Ovary (tissue), 9 donors: ENCODE measurements around the gene RETREG3. TPM values are rescaled to one million over a fixed set of nuclear protein-coding genes. Genes with fewer than 3 reads are reported as not detected.

Experiments used
- DNase-seq, 5 donors: peaks; one replicate each; pipeline ENCODE4 v3.0.0-alpha.2; 2019 to 2020
- H3K27ac ChIP-seq, 2 donors: fragments of 200-600 bp; one replicate each; pipeline versions ENCODE4 v1.5.1 to v1.8.0; 2019 to 2022
- H3K27me3 ChIP-seq: fragments of 200-600 bp; one replicate; pipeline ENCODE4 v1.8.0; 2022
- H3K36me3 ChIP-seq: fragments of 200-600 bp; sonication (generic); one replicate; pipeline ENCODE4 v1.5.1; 2019
- H3K4me1 ChIP-seq: one replicate; pipeline ENCODE4 v1.8.1; 2013; ENCODE audit warnings: mild to moderate bottlenecking, moderate library complexity; ENCODE audit not compliant: insufficient read depth
- H3K4me3 ChIP-seq: fragments of 200-600 bp; sonication (generic); one replicate; pipeline ENCODE4 v1.5.1; 2017
- H3K9me3 ChIP-seq, 2 donors: fragments of 200-600 bp in 1 of 2; sonication (generic) in 1 of 2; one replicate each; pipeline versions ENCODE4 v1.5.1 to v1.8.1; 2013 to 2019; ENCODE audit warnings: mild to moderate bottlenecking in 1 of 2, moderate library complexity in 1 of 2
- EP300 ChIP-seq: sonication (generic); formaldehyde crosslinking; IDR thresholded peaks from one replicate; pipeline ENCODE4 v1.6.1; 2017; ENCODE audit warnings: antibody characterized with exemption
- POLR2A ChIP-seq: fragments of 450-650 bp; IDR thresholded peaks from one replicate; pipeline ENCODE4 v1.6.1; 2017; ENCODE audit warnings: antibody characterized with exemption, mild to moderate bottlenecking, moderate library complexity
- WGBS, 3 donors: extraction: QIAGEN DNeasy Blood & Tissue Kit in 1 of 3; methylation state at CpG; one replicate each; pipeline versions ENCODE4 v1.1.5 to v1.1.7; 2013 to 2017; 5-methylcytosine and 5-hydroxymethylcytosine counted together
- intact Hi-C, 4 donors: fragments of 100-400 bp; cut with DNase I; formaldehyde crosslinking; loops; one replicate each; pipeline versions ENCODE4 v1.11.0 to v1.15.1; 2022 to 2023
- polyA plus RNA-seq, 2 donors: library from polyadenylated mRNA; stranded (reverse); fragments of 200-250 nt in 1 of 2; fragments of 350-450 nt in 1 of 2; fragmentation: Illumina TruSeq in 1 of 2; extraction: RNeasy Lipid Tissue Mini Kit (QIAGEN cat#74804) in 1 of 2; gene quantifications; one replicate each; pipeline ENCODE4 v1.2.3, GENCODE V29; 2013 to 2014
- total RNA-seq, 7 donors: library from RNA; depleted of rRNA in 2 of 7; stranded (reverse); fragments of >200 nt in 2 of 7; fragmentation: NEBNext Ultra II Directional in 3 of 7; extraction: Animal tissue kit (Norgen Biotek cat#: 25700) in 3 of 7; gene quantifications; one replicate each; pipeline versions ENCODE4 v1.1.0 to v1.2.4, GENCODE V29; 2016 to 2023
- TF ChIP-seq, protein P1 (sequence below), 3 donors: fragments of 450-650 bp in 2 of 3; fragments of 200-600 bp in 1 of 3; IDR thresholded peaks; one replicate each; pipeline versions ENCODE4 v1.5.1 to v1.8.0; 2016 to 2022; ENCODE audit warnings: antibody characterized with exemption in 3 of 3, mild to moderate bottlenecking in 1 of 3
- donor health status: DM: no; HTN: no; CAD: no; lungs with moderate emphysema.
- donor health status: DM: no; HTN: no; CAD: no.
- donor health status: Bipolar disorder and iron deficiency.
- donor health status: DM: yes; HTN: yes; CAD: no.
- donor health status: DM: no; HTN: no; CAD: no.
- donor health status: DM: yes; HTN: yes; CAD: no.

RETREG3 gene
- total and polyA plus RNA-seq, 9 donors = 25.8 to 63.0 (median 46.4) TPM

DNA sequence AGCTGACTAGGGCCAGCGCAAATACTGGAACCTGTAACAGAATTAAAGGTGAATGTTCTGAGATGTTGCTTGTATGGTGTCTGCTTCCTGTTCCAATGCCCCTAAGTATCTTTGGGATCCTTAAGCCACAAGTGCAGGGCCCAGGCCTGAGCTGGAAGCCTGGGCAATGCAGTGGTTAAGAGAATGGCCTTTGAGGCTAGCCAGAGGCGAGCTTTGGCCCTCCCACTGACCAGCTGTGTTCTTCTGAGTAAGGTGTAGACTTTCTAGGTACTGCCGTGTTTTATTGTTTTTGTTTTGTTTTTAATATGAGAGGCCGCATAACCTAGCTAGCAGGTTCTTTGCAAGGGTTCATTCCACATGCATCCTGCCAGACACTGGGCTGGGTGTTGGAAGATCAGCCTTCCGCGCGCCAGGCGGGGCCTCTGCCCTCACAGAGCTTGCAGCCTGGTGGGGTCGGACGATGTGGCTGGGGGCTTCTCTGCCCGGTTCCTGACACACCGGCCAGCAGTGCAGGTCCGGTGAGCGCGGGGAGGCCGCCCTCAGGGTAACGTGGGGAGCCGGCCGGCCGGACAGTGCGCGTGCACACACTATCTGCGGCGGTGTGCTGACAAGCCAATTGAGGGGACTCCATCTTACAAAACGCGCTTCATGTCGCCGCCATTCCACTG, 42.8 kb downstream of the RETREG3 start:
- Histone ChIP-seq H3K4me3 (peak overlapping the region; percentile 84), H3K27ac (peak overlapping the region; percentile 65 to 80)
- WGBS, 3 donors = 15 to 24% (median 23%) methylated on average over 24 to 28 of the region's 28 CpGs

DNA sequence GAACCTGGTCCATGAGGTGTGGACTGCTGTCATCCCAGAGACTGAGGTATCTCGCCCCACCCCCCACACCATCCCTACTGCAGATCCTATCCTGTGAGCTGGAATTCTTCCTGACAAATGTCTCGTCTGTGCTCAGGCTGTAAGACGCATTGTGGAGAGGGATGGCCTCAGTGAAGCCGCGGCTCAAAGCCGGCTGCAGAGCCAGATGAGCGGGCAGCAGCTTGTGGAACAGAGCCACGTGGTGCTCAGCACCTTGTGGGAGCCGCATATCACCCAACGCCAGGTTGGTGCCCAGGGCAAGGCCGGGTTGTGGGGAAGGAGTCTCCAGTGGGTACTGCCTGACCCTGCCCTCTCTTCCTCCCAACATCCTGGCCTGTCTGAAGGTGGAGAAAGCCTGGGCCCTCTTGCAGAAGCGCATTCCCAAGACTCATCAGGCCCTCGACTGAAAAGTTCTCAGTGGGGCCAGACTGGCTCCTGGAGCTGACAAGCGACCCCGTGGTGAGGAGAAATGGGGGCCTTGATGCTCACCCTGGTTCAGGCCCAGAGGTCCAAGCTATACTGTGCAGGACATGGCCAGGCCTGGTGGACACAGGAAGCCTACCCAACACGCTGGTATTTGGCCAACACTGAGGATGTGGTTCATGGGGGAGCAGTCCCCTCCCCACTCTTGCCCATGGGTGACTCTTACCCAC, 43.5 kb downstream of the RETREG3 start:
- WGBS, 3 donors = 87 to 94% (median 89%) methylated on average over 16 of the region's 16 CpGs
- H3K4me1 ChIP-seq = peaks cover 19% of the 10 kb centered on the region
- peak in 1 of 5 donors; percentile 38 for DNase-seq
- TF ChIP-seq EP300 (no peak), POLR2A (no peak)
- TF ChIP-seq, protein P1, sequence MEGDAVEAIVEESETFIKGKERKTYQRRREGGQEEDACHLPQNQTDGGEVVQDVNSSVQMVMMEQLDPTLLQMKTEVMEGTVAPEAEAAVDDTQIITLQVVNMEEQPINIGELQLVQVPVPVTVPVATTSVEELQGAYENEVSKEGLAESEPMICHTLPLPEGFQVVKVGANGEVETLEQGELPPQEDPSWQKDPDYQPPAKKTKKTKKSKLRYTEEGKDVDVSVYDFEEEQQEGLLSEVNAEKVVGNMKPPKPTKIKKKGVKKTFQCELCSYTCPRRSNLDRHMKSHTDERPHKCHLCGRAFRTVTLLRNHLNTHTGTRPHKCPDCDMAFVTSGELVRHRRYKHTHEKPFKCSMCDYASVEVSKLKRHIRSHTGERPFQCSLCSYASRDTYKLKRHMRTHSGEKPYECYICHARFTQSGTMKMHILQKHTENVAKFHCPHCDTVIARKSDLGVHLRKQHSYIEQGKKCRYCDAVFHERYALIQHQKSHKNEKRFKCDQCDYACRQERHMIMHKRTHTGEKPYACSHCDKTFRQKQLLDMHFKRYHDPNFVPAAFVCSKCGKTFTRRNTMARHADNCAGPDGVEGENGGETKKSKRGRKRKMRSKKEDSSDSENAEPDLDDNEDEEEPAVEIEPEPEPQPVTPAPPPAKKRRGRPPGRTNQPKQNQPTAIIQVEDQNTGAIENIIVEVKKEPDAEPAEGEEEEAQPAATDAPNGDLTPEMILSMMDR (IDR thresholded peaks at IDR 0.05) = no peak
- H3K27ac ChIP-seq = peak overlapping the region in 1 of 2 donors; percentile 80
- no peaks in the 10 kb centered on the region for H3K9me3 ChIP-seq
- intact Hi-C loops = no loop called here
- no peaks in the 10 kb centered on the region for H3K36me3 ChIP-seq
- H3K27me3 ChIP-seq = no peaks in the 10 kb centered on the region
- H3K4me3 ChIP-seq = no peak overlapping the region

More for the DNA sequence above, 42.8 kb downstream of the RETREG3 start:
- no peaks in the 10 kb centered on the region for H3K36me3 ChIP-seq
- peaks cover 19% of the 10 kb centered on the region for H3K4me1 ChIP-seq
- H3K27me3 ChIP-seq = no peaks in the 10 kb centered on the region
- DNase-seq = no peak
- intact Hi-C loops = no loop called here
- TF ChIP-seq POLR2A (no peak), EP300 (no peak)
- TF ChIP-seq, protein P1 (IDR thresholded peaks at IDR 0.05) = no peak
- H3K9me3 ChIP-seq = no peaks in the 10 kb centered on the region

DNA sequence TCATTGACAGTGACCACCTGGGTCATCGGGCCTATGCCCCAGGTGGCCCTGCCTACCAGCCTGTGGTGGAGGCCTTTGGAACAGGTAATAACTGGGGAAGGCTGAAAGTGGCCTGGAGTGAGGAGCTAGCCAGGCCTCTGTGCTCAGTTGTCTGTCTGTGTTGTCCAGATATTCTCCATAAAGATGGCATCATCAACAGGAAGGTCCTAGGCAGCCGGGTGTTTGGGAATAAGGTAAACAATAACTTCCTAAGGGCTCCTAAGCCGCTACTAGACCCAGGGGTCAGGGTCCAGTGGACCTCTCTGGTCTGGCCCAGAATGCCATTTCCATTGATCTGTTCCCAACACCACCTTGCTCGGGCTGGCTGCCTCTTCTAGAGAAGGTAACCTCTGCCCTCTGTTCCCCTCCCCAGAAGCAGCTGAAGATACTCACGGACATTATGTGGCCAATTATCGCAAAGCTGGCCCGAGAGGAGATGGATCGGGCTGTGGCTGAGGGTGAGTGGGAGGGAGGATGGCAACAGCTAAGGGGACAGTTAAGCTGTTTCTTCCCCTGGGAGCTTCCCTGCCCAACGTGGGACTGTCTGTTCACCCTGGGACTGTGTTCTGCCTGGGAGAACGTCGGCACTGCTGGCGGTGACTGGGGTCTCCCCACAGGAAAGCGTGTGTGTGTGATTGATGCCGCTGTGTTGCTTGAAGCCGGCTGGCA, 44.2 kb downstream of the RETREG3 start:
- H3K36me3 ChIP-seq = no peaks in the 10 kb centered on the region
- TF ChIP-seq, protein P1 (IDR thresholded peaks at IDR 0.05) = no peak
- TF ChIP-seq EP300 = no peak
- TF ChIP-seq POLR2A = no peak
- peaks cover 19% of the 10 kb centered on the region for H3K4me1 ChIP-seq
- peak in 1 of 5 donors; percentile 22 for DNase-seq
- H3K9me3 ChIP-seq = no peaks in the 10 kb centered on the region
- no peak overlapping the region for H3K4me3 ChIP-seq
- no peak overlapping the region for H3K27ac ChIP-seq
- WGBS, 3 donors = 82 to 90% (median 83%) methylated on average over 15 of the region's 15 CpGs
- intact Hi-C loops = no loop called here
- no peaks in the 10 kb centered on the region for H3K27me3 ChIP-seq

DNA sequence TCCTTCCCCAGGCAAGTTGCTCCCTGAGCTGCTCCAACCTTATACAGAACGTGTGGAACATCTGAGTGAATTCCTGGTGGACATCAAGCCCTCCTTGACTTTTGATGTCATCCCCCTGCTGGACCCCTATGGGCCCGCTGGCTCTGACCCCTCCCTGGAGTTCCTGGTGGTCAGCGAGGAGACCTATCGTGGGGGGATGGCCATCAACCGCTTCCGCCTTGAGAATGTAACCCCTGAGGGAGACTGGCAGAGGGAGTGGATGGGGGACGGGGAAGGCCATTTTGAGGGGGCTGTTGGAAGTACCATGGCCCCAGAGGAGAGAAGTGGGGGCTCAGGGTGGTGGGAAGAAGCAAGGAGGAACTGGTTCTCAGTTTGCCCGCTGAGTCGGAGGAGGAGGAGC, 45.2 kb downstream of the RETREG3 start:
- Histone ChIP-seq H3K36me3 (no peaks in the 10 kb centered on the region), H3K4me3 (no peak overlapping the region), H3K27me3 (no peaks in the 10 kb centered on the region), H3K27ac (no peak overlapping the region), H3K9me3 (no peaks in the 10 kb centered on the region), H3K4me1 (peaks cover 19% of the 10 kb centered on the region)
- peak in 1 of 5 donors; percentile 22 for DNase-seq
- 74 to 85% (median 77%) methylated on average over 9 of the region's 9 CpGs for WGBS, 3 donors
- intact Hi-C loops = no loop called here
- TF ChIP-seq EP300 (no peak), POLR2A (no peak)
- TF ChIP-seq, protein P1 (IDR thresholded peaks at IDR 0.05) = no peak
